Neuron (in vitro differentiated cells): Measurements from ENCODE around the gene SOCS3.
A peak's percentile ranks its signal among the peaks of the same experiment; 100 is the strongest.
"Not testable (repeated sequence)": the region's sequence is repeated elsewhere in the genome, so short reads cannot be mapped to it uniquely, and the experiment has no call there.

ENCODE experiments used
- H2AFZ ChIP-seq: one replicate; pipeline ENCODE4 v1.6.1; 2013; ENCODE audit warnings: low read depth, mild to moderate bottlenecking, inconsistent platforms, low read length, moderate library complexity
- H3K27me3 ChIP-seq: one replicate; pipeline ENCODE4 v1.6.1; 2013; ENCODE audit warnings: low read length; ENCODE audit not compliant: insufficient read depth
- H3K36me3 ChIP-seq: one replicate; pipeline ENCODE4 v1.6.1; 2013; ENCODE audit warnings: low read length; ENCODE audit not compliant: insufficient read depth
- H3K4me1 ChIP-seq: one replicate; pipeline ENCODE4 v1.6.1; 2013; ENCODE audit warnings: low read length; ENCODE audit not compliant: insufficient read depth
- H3K4me3 ChIP-seq: 2 replicates; pipeline ENCODE4 v1.5.1; 2013; ENCODE audit warnings: mild to moderate bottlenecking, low read length, moderate library complexity
- H3K9me3 ChIP-seq: one replicate; pipeline ENCODE4 v1.6.1; 2013; ENCODE audit warnings: low read length

The SOCS3 gene

GRCh38 chr17:78318843-78319242 is 41.0 kb downstream of the SOCS3 start:
- Histone ChIP-seq H3K27me3 (no peaks in the 10 kb centered on the region), H2AFZ (no peak overlapping the region), H3K9me3 (no peaks in the 10 kb centered on the region), H3K4me3 (no peak overlapping the region), H3K4me1 (peaks cover 31% of the 10 kb centered on the region), H3K36me3 (no peaks in the 10 kb centered on the region)

- H3K4me3 ChIP-seq, result no peak overlapping the region
Measured at GRCh38 chr17:78318407-78318806, 41.5 kb downstream of the SOCS3 start.

GRCh38 chr17:78317794-78318400 is 42.0 kb downstream of the SOCS3 start:
- Histone ChIP-seq H3K27me3 (no peaks in the 10 kb centered on the region), H2AFZ (no peak overlapping the region), H3K4me1 (peaks cover 26% of the 10 kb centered on the region), H3K36me3 (no peaks in the 10 kb centered on the region), H3K4me3 (no peak overlapping the region), H3K9me3 (no peaks in the 10 kb centered on the region)

More at GRCh38 chr17:78318407-78318806, 41.5 kb downstream of the SOCS3 start:
- Histone ChIP-seq H2AFZ (no peak overlapping the region), H3K4me1 (peaks cover 28% of the 10 kb centered on the region), H3K27me3 (no peaks in the 10 kb centered on the region), H3K9me3 (no peaks in the 10 kb centered on the region), H3K36me3 (no peaks in the 10 kb centered on the region)

GRCh38 chr17:78316867-78317789 is 42.7 kb downstream of the SOCS3 start:
- no peaks in the 10 kb centered on the region for H3K36me3 ChIP-seq
- H2AFZ ChIP-seq, result no peak overlapping the region
- H3K27me3 ChIP-seq, result peaks cover 3% of the 10 kb centered on the region
- no peaks in the 10 kb centered on the region for H3K9me3 ChIP-seq
- no peak overlapping the region for H3K4me3 ChIP-seq
- H3K4me1 ChIP-seq, result peaks cover 26% of the 10 kb centered on the region

GRCh38 chr17:78316115-78316866 is 43.6 kb downstream of the SOCS3 start:
- H3K36me3 ChIP-seq, result no peaks in the 10 kb centered on the region
- no peaks in the 10 kb centered on the region for H3K9me3 ChIP-seq
- H3K27me3 ChIP-seq, result peaks cover 3% of the 10 kb centered on the region
- peak overlapping the region; percentile 21 for H2AFZ ChIP-seq
- peaks cover 26% of the 10 kb centered on the region for H3K4me1 ChIP-seq
- no peak overlapping the region for H3K4me3 ChIP-seq

- H3K4me1 ChIP-seq, result peaks cover 26% of the 10 kb centered on the region
- H3K27me3 ChIP-seq, result peaks cover 3% of the 10 kb centered on the region
- no peaks in the 10 kb centered on the region for H3K9me3 ChIP-seq
- H3K4me3 ChIP-seq, result no peak overlapping the region
- H3K36me3 ChIP-seq, result no peaks in the 10 kb centered on the region
- peak overlapping the region; percentile 21 for H2AFZ ChIP-seq
Measured at GRCh38 chr17:78315355-78316114, 44.3 kb downstream of the SOCS3 start.

- H3K4me1 ChIP-seq, result peaks cover 26% of the 10 kb centered on the region
- H3K36me3 ChIP-seq, result no peaks in the 10 kb centered on the region
- no peaks in the 10 kb centered on the region for H3K9me3 ChIP-seq
- H2AFZ ChIP-seq, result no peak overlapping the region
- no peak overlapping the region for H3K4me3 ChIP-seq
- H3K27me3 ChIP-seq, result peaks cover 3% of the 10 kb centered on the region
Measured at GRCh38 chr17:78314683-78315354, 45.1 kb downstream of the SOCS3 start.

- Histone ChIP-seq H3K4me3 (no peak overlapping the region), H3K27me3 (peaks cover 3% of the 10 kb centered on the region), H2AFZ (no peak overlapping the region), H3K4me1 (peaks cover 20% of the 10 kb centered on the region), H3K36me3 (no peaks in the 10 kb centered on the region), H3K9me3 (no peaks in the 10 kb centered on the region)
Measured at GRCh38 chr17:78313735-78314648, 45.9 kb downstream of the SOCS3 start.

GRCh38 chr17:78309659-78310255 is 50.1 kb downstream of the SOCS3 start:
- not testable (repeated sequence) for H3K4me1 ChIP-seq, H3K27me3 ChIP-seq, H2AFZ ChIP-seq, H3K4me3 ChIP-seq, H3K9me3 ChIP-seq, H3K36me3 ChIP-seq

- H3K27me3 ChIP-seq, result peaks cover 3% of the 10 kb centered on the region
- H3K4me1 ChIP-seq, result peaks cover 4% of the 10 kb centered on the region
- H3K4me3 ChIP-seq, result no peak overlapping the region
- no peak overlapping the region for H2AFZ ChIP-seq
- H3K9me3 ChIP-seq, result peaks cover 4% of the 10 kb centered on the region
- no peaks in the 10 kb centered on the region for H3K36me3 ChIP-seq
Measured at GRCh38 chr17:78307887-78308638, 51.8 kb downstream of the SOCS3 start.

- H3K4me1 ChIP-seq, result peaks cover 4% of the 10 kb centered on the region
- H3K4me3 ChIP-seq, result no peak overlapping the region
- H2AFZ ChIP-seq, result no peak overlapping the region
- peaks cover 4% of the 10 kb centered on the region for H3K9me3 ChIP-seq
- H3K27me3 ChIP-seq, result no peaks in the 10 kb centered on the region
- H3K36me3 ChIP-seq, result no peaks in the 10 kb centered on the region
Measured at GRCh38 chr17:78306913-78307312, 53.0 kb downstream of the SOCS3 start.
